ENCODE measurements around the gene AUTS2. TPM values are rescaled to one million over a fixed set of nuclear protein-coding genes. Genes with fewer than 3 reads are reported as not detected.
A peak's percentile ranks its signal among the peaks of the same experiment; 100 is the strongest.
"Not testable (repeated sequence)": the region's sequence is repeated elsewhere in the genome, so short reads cannot be mapped to it uniquely, and the experiment has no call there.

The AUTS2 gene
- total RNA-seq, 1 donor from 2014 or later, result 56.0 TPM

DNA sequence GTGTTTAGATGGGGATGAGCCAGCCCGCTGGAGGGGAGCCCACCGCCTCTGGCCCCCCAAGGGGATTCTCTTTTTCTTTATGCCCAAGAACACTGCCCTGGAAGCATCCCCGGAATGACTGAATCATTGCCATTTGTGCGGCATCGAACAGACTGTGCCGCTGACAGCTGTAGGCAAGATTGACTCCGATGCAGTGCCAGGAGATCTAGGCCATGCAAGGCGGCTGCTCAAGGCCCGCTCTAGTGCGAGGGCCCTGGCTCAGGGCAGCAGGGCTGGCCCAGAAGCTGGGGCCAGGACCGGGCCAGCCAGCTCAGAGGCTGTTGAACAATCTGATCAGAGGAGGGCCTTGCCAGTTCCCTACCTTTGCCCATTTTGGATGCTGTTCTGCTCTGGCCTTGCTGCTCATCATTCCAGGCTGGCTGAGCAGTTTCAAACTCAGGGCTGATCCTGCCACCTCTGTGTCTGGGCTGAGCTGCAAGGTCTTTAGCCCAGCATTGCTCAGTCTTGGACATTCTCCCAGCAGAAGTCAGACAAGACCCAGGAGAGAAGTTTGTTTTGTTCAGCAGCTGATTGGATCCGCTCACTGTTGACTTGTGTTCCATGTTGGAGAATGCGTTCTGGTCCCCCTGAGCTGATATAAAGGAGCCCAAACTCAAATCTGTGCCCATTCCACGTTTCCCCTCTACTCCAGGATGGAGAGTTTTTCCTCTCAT is 1048.4 kb downstream of the AUTS2 start:
- intact Hi-C loops (cut with DNase I), result no loop called here
- TF ChIP-seq, protein P1, sequence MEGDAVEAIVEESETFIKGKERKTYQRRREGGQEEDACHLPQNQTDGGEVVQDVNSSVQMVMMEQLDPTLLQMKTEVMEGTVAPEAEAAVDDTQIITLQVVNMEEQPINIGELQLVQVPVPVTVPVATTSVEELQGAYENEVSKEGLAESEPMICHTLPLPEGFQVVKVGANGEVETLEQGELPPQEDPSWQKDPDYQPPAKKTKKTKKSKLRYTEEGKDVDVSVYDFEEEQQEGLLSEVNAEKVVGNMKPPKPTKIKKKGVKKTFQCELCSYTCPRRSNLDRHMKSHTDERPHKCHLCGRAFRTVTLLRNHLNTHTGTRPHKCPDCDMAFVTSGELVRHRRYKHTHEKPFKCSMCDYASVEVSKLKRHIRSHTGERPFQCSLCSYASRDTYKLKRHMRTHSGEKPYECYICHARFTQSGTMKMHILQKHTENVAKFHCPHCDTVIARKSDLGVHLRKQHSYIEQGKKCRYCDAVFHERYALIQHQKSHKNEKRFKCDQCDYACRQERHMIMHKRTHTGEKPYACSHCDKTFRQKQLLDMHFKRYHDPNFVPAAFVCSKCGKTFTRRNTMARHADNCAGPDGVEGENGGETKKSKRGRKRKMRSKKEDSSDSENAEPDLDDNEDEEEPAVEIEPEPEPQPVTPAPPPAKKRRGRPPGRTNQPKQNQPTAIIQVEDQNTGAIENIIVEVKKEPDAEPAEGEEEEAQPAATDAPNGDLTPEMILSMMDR (IDR thresholded peaks at IDR 0.05), result no peak
- no peak for ATAC-seq
- no peaks in the 10 kb centered on the region for H3K9me3 ChIP-seq
- H3K4me3 ChIP-seq, result no peak overlapping the region
- H3K4me1 ChIP-seq, result no peaks in the 10 kb centered on the region
- H3K27ac ChIP-seq, result no peak overlapping the region
- no peak for DNase-seq
- H3K36me3 ChIP-seq, result no peaks in the 10 kb centered on the region
- no peaks in the 10 kb centered on the region for H3K27me3 ChIP-seq

DNA sequence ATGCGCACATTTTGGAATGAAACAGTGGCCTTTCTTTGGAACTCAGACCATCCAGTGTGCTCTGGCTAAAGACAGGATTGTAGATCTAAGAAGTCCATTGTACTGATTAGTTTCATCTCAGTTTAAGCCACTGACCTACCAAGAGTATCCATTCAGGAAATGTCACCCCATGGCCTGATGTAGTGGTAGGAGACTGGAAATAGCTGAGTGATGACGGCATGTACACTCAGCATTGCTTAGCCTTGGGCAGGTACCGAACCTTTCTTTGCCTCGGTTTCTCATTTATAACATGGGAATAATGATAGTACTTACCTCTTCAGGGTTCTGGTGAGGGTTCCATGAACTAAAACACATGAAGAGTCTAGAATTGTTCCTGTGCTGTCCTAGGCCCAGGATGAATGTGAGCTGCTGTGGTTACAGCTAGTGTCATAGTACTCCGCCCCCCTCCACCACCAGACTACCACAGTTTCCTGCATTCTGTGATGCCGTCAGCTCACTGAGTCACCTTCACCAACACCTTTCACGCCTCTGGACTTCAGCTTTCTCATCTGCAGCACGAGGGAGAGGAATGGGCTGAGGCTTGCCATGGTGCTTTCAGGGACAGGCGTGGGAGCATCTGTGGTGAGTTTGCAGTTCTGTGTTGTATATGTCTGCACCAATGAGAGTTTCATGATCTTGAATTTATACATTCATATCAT is 1049.7 kb downstream of the AUTS2 start:
- H3K9me3 ChIP-seq, result no peaks in the 10 kb centered on the region
- no peaks in the 10 kb centered on the region for H3K4me1 ChIP-seq
- no peaks in the 10 kb centered on the region for H3K36me3 ChIP-seq
- intact Hi-C loops (cut with DNase I), result no loop called here
- no peaks in the 10 kb centered on the region for H3K27me3 ChIP-seq
- no peak overlapping the region for H3K27ac ChIP-seq
- DNase-seq (no peak), ATAC-seq (peak; percentile 55)
- TF ChIP-seq, protein P1 (IDR thresholded peaks at IDR 0.05), result no peak
- no peak overlapping the region for H3K4me3 ChIP-seq

DNA sequence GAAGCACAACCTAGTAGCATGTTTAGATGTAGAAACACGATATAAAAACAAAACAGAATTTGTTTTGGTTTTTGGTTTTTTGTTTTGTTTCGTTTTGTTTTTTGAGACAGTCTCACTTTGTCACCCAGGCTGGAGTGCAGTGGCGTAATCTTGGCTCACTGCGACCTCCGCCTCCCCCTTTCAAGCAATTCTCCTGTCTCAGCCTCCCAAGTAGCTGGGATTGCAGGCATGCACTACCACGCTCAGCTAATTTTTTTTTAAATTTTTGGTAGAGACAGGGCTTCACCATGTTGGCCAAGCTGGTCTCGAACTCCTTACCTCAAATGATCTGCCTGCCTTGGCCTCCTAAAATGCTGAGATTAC is 1050.2 kb downstream of the AUTS2 start:
- DNase-seq; ATAC-seq; H3K27ac ChIP-seq; H3K4me3 ChIP-seq; H3K9me3 ChIP-seq; intact Hi-C loops (cut with DNase I); H3K27me3 ChIP-seq; H3K4me1 ChIP-seq; H3K36me3 ChIP-seq: not testable (repeated sequence)

- no peak for DNase-seq
- Histone ChIP-seq H3K27me3 (no peaks in the 10 kb centered on the region), H3K9me3 (no peaks in the 10 kb centered on the region), H3K27ac (no peak overlapping the region), H3K4me1 (no peaks in the 10 kb centered on the region), H3K36me3 (no peaks in the 10 kb centered on the region), H3K4me3 (no peak overlapping the region)
- TF ChIP-seq, protein P1 (IDR thresholded peaks at IDR 0.05), result no peak
- no peak for ATAC-seq
- intact Hi-C loops (cut with DNase I), result no loop called here
These were observed 1051.0 kb downstream of the AUTS2 start for GRCh38 chr7:70649323-70649722.

- Histone ChIP-seq H3K4me3 (no peak overlapping the region), H3K27me3 (no peaks in the 10 kb centered on the region), H3K9me3 (no peaks in the 10 kb centered on the region), H3K36me3 (no peaks in the 10 kb centered on the region), H3K27ac (no peak overlapping the region), H3K4me1 (no peaks in the 10 kb centered on the region)
- TF ChIP-seq, protein P1 (IDR thresholded peaks at IDR 0.05), result no peak
- DNase-seq (no peak), ATAC-seq (no peak)
- intact Hi-C loops (cut with DNase I), result no loop called here
These were observed 1055.9 kb downstream of the AUTS2 start for GRCh38 chr7:70654146-70654545.

- no peaks in the 10 kb centered on the region for H3K36me3 ChIP-seq
- H3K9me3 ChIP-seq, result no peaks in the 10 kb centered on the region
- no peaks in the 10 kb centered on the region for H3K4me1 ChIP-seq
- no peak overlapping the region for H3K27ac ChIP-seq
- H3K4me3 ChIP-seq, result no peak overlapping the region
- DNase-seq, result no peak
- ATAC-seq, result no peak
- H3K27me3 ChIP-seq, result no peaks in the 10 kb centered on the region
- intact Hi-C loops (cut with DNase I), result no loop called here
- TF ChIP-seq, protein P1 (IDR thresholded peaks at IDR 0.05), result no peak
These were observed 1056.7 kb downstream of the AUTS2 start for GRCh38 chr7:70654979-70655378.
